ENCODE data around the gene PHACTR3.

DNA sequence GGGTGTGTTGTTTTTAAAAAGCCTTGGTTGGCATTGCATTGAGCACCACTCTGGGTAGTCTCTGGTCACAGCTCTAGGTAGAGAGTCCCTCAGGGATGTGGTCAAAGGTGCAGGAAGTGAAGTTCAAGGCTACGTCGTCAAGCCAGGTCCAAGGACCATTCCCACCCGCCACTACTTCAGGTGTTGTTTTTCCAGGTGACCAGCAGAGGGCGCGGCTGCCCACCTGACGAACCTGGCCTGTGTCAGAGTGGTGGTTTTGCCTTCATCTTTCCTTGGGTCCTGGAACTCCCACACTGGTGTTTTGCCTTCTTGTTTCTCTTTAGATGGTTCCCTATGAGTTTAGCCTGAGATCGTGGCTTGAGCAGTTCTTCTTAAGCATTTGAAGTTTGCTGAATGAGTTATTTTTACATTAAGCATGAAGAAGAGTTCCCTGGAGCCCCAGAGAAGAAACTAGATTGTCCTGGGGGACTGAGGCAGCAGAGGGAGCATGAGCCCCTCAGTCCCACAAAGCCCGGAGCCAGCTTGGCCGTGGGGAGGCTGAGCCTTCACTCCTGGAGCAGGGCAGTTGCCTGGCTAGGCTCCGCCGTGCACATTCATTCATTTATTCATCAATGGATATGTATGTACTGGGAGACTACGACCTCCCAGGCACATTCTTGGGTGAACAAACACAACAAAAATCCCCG lies 5.6 kb upstream of the PHACTR3 start:
- TF ChIP-seq CTCF (conservative IDR thresholded peaks at IDR 0.05 in 1 of 2, IDR thresholded peaks at IDR 0.05 in 1 of 2; ENCODE audit: low read depth in 1 of 2, low read length in 2 of 2) (peak; percentile 35 to 55), EZH2 (IDR thresholded peaks at IDR 0.05; ENCODE audit: low read length, missing control alignments) (no peak)
